GM20431 (cell line): ENCODE measurements around the gene UBE2E2.

Source experiments
- in situ Hi-C: fragments of 300-500 bp; cut with MseI, MboI; formaldehyde crosslinking; loops from one replicate; pipeline ENCODE4 v1.15.0; 2020; ENCODE audit warnings: low sequenced_read_pairs; ENCODE audit not compliant: unreplicated experiment

The UBE2E2 gene

DNA sequence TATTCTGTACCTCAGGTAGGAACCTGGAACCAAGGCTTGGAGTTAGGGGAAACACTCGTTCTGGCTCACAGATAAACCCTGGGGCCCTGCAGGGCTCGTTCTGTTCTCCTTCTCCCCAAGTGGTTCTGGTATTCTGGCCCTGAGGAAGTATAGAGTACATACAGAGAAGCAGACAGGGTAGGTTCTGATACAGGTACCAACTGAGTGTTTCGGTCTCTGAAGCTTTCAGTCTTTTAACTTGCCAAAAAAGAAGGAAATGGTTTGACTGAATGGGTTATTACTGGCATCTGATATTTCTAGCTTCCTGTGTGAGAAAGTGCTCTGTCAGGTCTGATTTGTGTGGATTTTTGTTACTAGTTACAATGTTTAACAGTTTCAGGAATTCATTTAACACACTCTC, 67.3 kb downstream of the UBE2E2 start:
- in situ Hi-C loops: no loop called here

DNA sequence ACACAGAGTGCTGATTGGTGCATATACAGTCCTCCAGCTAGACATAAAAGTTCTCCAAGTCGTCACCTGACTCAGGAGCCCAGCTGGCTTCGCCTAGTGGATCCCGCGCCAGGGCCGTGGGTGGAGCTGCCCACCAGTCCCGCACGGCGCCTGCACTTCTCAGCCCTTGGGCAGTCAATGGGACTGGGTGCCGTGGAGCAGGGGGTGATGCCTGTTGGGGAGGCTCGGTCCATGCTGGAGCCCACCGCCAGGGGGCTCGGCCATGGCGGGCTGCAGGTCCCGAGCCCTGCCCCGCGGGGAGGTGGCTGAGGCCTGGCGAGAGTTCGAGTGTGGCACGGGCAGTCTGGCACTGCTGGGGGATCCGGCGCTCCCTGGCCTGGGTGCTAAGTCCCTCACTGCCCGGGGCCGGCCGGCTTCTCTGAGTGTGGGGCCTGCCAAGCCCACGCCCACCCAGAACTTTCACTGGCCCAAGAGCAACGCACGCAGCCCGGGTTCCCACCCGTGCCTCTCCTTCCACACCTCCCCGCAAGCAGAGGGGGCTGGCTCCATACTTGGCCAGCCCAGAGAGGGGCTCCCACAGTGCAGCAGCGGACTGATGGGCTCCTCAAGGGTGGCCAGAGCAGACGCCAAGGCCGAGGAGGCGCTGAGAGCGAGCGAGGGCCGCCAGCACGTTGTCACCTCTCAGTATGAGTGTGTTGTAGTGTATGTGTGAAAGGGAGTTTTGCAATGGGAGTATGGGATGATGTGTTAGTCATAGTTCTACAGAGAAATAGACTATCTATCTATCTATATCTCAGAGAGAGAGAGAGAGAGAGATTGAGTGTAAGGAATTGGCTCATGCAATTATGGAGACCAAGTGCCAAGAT, 69.0 kb downstream of the UBE2E2 start:
- in situ Hi-C loops: no loop called here

DNA sequence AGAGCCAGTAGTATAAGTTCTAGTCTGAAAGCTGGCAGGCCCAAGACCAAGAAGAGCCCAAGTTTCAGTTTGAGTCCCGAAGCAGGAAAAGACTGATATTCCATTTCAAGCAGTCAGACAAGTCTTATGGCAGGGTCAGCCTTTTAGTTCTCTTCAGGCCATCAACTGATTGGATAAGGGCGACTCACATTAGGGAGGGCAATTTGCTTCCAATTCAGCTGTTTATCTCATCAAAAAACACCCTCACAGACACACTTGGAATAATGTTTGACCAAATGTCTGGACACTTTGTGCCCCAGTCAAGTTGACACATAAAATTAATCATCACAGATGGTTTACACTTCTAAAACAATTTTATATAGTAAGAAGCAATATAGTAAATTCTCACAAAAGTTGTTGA, 69.7 kb downstream of the UBE2E2 start:
- in situ Hi-C loops: no loop called here

DNA sequence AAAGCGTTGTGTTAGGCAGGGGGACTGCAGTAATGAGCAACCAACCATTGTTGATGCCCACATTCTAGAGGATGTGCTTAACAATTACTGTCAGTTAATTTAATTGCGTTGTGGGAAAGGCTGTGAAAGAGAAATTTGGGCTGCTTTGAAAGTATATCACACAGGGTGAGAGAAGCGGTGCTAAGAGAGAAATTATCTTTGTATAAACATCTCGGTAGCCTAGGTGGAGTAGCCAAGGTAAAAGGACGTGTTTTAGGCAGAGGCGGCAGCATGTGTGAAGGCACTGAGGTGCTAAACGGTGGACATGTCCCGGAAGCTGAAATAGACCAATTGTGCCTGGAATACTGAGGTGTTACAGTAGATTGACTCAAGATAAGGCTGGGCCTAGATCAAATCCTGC, 71.9 kb downstream of the UBE2E2 start:
- in situ Hi-C loops: no loop called here

DNA sequence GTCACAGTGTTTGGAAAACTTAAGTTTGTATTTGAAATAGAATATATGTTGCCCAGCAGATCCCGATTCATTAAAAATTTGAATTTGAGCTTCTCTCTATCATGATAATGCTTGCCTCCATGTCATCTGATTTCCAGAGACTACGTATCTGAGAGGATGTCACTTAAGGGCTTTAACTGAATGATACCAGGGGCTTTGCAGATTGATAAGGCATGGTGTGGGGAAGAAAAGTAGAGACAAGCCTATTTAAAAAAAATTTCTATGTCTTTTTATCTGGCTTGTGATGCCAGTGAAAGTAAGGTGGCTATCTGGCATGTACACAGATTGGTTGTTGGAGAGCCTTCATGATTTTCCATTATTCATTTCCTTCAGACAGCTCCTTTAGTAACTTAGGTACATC, 72.7 kb downstream of the UBE2E2 start:
- in situ Hi-C loops: no loop called here

DNA sequence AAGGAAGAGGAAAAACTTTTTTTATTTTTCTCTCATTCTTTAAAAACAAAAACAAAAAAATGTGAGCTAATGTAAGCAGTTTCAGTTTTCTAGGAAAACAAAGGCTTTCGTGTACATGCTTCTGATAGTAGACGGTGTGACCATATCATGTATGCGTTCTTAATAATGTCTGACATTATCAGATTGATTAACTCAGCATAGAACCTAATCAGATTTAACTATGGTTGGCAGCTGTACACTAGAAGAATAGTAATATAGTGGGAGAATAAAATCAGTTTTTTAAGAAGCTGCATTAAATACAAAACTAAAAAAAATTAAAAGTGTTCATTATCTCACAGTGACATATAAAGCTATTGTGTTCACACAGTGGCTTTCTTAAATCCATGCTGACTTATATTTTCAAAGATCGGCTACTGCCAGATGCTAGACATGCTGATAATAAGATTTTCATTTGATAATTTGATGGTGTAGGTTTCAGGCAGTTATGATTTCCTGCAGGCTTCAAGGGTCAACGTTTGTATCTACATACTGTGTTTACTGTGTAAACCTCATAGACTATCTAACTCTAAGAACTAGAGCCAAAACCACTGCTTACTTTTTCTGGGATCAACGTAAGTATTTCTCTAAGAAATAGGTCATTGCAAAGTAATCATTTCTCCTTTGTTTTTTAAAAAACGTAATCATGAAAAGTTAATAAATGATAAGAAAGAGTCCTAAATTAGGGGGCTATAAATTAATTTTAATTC, 74.0 kb downstream of the UBE2E2 start:
- in situ Hi-C loops: no loop called here

DNA sequence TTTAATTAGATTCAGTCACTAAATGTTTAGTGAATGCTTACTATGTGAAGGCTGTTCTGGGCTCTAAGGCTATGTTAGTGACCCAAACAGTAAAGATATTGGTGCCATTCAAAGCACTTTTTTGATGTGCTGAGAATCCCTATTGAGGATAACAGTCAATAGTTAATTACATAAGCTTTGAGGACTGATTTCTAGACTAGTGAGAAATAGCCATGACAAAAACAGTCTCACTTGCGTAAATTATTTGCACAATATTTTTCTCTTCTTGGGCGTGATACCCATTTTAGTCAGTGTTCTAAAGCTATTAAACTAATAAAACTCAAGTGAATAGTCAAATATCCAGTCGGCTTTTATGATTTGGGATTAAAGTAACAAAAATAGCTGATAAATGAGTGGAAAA, 74.6 kb downstream of the UBE2E2 start:
- in situ Hi-C loops: no loop called here

DNA sequence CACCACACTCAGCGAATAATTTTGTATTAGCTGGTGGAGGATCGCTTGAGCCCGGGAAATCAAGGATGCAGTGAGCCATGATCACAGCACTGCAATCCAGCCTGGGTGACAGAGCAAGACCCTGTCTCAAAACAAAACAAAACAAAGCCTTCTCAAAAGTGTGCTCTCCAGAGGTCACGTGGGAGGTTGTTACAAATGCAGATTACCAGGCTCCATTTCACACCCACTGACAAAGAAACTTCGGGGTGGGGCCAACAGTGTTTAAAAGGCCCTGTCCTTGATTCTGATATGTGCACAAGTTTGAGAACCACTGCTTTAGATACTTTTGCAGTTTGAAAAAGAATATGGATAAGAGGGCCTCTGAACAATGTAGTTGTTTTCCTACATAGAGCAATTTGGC, 80.5 kb downstream of the UBE2E2 start:
- in situ Hi-C loops: no loop called here

DNA sequence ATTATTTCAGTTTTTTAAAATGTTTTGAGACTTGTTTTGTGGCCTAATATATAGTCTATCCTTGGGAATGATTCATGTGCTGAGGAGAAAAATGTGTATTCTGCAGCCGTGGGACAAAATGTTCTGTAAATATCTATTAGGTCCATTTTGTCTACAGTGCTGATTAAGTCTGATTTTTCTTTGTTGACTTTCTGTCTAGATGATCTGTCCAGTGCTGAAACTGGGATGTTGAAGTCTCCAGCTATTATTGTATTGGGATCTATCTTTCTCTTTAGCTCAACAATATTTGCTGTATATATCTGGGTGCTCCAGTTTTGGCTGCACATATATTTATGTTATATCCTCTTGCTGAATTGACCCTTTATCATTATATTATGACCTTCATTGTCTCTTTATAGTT, 85.2 kb downstream of the UBE2E2 start:
- in situ Hi-C loops: no loop called here

DNA sequence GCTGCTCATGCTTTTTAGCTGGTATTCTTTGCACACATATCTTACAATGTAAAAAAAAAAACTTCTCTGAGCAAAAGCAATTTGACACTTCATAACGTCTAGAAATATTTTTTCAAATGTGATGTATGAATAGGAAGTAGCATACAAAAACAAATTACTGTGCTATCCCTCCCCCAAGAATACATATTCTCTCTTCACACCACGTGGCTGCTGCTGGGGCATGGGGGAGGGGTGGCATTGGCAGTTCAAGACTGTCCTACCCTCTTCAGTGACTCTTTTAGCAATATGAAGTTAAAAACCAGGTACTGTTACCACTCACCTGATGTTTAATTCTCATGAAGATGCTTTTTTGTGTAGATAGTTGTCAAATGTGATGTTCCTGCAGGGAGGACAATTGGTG, 85.6 kb downstream of the UBE2E2 start:
- in situ Hi-C loops: no loop called here

DNA sequence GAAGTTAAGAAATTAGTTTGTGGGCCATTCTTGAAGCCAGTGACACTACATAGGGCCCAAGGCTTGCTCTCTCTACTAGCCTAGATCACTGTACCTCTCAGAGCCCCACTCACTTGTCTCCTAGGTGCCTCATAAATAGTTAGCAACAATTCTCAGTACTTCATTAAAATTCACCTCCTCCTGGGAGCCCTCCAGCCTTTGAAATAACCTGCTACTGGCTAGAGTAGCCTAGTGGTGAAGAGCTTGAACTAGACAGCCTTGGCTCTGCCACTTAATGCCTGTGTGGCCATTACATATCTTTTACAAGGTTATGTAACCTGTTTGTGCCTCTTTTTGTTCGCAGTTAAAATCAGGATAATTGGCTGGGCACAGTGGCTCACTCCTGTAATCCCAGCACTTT, 89.3 kb downstream of the UBE2E2 start:
- in situ Hi-C loops: no loop called here

DNA sequence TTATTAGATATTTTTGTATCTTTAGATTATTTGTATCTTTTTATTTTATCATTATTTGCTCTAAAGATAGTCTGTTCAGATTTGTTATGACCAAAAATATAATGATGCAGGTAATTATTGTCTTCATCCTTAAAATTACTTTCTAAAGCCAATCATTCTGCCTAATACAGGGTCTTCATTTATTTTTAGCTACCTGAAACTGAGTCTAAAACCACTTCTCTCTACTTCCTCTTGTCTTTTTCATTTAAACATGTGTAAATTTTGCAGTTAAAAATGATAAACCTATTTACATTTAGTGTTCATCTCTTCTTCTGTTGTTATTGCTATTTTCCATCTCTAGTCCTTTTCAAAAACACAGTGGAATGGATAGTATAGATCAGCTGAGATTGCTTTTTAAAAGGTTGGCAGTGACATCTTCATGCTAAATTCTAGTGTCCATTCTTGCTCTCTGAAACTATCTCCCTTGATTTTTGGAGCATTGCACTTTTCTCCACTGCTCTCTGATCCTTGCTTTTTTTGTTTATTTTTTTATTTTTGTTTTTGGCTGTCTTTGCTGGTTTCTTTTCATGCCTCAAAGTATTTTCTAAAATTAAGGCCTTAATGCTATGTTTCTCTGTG, 91.8 kb downstream of the UBE2E2 start:
- in situ Hi-C loops: no loop called here

DNA sequence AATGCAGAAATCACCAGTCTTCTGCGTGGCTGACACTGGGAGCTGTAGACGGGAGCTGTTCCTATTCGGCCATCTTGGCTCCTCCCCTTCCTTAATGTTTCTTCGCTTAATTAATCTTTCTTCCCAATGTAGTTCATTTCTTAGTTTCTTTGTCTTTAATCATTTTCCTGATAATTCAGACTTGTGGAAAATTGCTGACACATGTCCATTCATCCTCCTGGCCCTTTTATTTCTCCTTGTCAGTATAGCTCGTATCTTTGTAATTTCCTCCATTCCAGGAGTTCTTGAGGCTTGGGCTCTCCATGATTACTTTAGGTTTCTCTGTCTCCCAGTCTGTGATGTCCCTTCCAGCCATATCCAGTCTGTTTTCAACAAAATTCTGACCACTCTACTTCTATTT, 98.7 kb downstream of the UBE2E2 start:
- in situ Hi-C loops: no loop called here

DNA sequence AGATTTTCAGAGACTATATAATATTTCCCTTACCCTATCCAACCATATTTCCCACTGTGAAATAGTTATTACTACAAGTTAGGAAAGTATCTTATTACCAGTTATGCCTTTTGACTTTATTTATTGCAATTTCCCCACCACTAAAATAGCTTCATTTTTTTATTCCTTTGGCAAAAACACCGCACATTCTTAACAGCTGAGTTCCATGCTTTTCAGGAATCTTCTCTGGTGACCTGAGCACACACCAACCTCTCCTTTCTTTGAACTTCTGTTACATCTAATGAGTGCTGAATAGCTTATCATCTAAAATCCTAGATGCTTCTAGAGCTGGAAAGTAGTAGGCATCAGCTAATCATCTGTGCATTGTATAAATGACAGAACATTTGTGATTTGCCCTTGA, 99.1 kb downstream of the UBE2E2 start:
- in situ Hi-C loops: no loop called here

DNA sequence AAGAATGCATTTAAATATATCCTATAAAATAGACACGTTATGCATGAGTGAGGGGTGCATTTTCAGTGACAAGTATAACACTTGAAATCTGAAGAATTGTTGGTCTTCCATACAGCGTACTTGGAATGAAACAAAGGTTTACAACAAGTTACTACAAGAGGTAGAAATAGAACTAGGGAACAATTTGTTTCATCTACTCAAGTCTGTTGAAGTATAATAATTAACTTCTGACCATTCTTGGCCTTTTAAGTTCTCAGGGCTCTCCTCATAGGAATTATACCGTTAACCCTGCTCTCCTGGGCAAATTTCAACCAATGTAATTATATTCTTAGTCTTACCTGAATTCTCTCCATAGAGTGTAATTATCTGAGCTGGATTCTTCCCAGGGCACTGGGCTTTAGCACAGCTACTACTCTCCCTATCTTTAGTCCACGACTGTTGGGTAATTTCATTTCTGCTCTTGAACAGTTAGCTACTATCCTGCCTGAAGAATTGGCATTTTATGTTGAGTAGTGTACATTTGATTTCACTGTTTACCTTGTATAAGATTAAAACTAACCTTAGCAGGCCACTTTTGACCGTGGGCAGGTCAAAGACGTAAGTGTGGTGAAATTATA, 100.6 kb downstream of the UBE2E2 start:
- in situ Hi-C loops: no loop called here

DNA sequence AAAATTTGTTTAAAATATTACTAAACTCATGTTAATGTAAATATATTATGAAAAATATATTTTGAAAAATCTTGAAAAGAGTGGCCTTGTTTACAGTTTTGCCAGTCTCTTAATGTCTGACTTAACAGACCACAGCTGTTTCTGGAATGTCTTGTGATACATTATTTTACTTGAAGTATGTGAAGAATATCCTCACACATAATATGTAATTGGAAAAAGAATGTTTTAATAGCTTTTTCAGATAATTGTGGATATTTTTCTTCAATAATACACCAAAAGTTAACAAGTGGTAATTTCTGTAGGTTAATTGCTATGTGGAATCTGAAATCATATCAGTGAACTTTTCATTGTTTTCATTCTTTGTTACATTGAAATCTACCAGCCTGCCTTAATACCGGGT, 101.3 kb downstream of the UBE2E2 start:
- in situ Hi-C loops: no loop called here

DNA sequence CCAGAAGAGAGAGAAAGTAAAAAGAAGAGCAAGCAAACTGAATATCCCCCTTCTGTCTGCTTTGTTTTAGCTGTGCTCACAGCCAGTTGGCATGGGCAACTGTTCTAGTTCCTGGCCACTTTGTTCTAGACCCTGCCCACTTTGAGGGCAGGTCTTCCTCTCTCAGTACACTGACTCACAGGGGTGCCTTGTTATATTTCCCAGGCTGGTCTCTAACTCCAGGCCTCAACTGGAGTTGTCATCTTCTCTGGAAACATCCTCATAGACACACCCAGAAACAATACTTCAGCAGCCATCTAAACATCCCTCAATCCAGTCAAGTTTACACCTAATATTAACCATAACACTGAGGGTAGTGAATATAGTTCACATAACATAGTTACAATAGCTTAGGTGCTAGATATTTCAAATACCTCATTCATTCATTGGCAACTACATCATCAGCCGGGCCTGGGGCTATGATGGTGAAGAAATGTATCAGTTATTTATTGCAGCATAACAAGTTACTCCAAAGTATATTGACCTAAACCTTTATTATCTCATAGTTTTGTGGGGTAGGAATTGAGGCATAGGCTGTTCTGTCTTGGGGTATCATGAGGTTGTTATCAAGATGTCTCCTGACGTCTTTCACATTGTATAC, 106.0 kb downstream of the UBE2E2 start:
- in situ Hi-C loops: no loop called here

DNA sequence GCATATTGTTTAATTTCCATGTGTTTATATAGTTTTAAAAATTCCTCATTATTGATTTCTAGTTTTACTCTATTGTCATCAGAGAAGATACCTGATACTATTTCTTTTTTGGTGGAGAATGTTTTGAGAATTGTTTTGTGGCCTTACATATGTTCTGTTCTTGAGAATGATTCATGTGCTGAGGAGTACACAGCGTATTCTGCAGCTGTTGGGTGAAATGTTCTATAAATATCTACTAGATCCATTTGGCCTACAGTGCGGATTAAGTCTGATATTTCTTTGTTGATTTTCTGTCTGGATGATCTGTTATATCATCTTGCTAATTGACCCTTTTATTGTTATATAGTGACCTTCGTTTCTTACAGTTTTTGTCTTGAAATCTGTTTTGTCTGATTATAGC, 109.7 kb downstream of the UBE2E2 start:
- in situ Hi-C loops: no loop called here

DNA sequence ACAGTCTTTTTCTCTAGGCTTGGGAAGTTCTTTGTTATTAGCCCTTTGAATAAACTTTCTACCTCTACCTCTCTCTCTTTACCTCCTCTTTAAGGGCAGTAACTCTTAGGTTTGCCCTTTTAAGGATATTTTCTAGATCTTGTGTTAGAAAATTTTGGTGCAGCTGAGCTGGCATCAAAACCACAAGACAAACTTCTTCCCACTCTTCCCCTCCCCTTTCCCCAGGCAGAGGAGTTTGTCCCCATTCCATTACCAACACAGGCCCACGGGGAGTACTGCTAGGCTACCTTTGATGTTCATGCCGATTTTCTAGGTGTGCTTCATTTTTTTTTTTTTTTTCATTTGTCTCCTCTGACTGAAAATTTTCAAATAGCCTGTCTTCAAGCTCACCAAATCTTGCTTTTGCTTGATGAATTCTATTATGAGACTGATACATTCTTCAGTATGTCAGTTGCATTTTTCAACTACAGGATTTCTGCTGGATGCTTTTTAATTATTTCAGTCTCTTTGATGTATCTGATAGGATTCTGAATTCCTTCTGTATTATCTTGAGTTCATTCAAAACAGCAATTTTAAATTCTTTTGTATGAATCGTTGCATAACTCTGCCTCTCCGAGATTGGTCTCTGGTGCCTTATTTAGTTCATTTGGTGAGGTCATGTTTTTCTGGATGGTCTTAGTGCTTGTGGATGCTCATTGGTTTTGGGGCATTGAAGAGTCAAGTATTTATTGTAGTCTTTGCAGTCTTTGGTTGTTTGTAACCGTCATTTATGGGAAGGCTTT, 112.0 kb downstream of the UBE2E2 start:
- in situ Hi-C loops: no loop called here

DNA sequence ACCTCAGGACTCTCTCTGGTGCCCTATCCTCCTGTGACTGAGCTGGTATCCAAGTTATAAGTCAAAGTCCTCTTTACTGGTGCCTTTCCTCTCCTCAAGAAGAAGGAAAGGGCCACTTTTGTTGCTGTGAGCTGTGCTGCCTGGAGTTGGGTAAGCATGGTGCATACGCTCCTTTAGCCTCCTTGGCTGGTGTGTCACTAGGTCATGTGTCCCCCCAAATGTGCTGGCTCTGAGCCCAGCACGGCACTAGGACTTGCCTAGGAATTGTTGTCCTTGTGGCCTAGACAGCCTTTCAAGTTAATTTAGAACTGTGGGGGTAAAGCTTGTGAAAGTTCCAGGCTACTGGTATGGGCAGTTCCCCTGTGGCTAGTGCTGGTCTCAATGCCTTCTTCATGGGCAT, 113.8 kb downstream of the UBE2E2 start:
- in situ Hi-C loops: no loop called here
